Astrocyte (in vitro differentiated cells and primary cell): Measurements from ENCODE around the gene EYS.

Source experiments
- EZH2 ChIP-seq: IDR thresholded peaks from 2 replicates; pipeline ENCODE4 v1.6.1; 2012; ENCODE audit warnings: mild to moderate bottlenecking, low read length, inconsistent platforms; ENCODE audit not compliant: insufficient read depth
- TF ChIP-seq, protein P1 (sequence below): IDR thresholded peaks from 2 replicates; pipeline ENCODE4 v1.5.1; 2011; ENCODE audit warnings: low read depth, mild to moderate bottlenecking, inconsistent platforms, low read length, moderate library complexity; ENCODE audit not compliant: insufficient read depth

DNA sequence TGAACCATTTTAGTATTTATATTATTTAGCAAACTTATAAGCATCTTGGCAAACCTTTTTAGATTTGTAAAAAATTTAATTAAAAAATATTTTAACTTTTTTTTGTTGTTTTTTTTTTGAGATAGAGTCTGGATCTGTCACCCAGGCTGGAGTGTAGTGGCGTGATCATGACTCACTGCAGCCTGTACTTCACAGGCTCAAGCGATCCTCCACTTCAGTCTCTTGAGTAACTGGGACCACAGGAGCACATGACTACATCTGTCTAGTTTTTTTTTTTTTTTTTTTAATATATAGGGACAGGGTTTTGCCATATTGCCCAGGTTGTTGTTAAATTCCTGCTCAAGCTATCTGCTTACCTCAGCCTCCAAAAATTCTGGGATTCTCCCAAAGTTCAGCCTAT is 161.1 kb downstream of the EYS start:
- TF ChIP-seq, protein P1, sequence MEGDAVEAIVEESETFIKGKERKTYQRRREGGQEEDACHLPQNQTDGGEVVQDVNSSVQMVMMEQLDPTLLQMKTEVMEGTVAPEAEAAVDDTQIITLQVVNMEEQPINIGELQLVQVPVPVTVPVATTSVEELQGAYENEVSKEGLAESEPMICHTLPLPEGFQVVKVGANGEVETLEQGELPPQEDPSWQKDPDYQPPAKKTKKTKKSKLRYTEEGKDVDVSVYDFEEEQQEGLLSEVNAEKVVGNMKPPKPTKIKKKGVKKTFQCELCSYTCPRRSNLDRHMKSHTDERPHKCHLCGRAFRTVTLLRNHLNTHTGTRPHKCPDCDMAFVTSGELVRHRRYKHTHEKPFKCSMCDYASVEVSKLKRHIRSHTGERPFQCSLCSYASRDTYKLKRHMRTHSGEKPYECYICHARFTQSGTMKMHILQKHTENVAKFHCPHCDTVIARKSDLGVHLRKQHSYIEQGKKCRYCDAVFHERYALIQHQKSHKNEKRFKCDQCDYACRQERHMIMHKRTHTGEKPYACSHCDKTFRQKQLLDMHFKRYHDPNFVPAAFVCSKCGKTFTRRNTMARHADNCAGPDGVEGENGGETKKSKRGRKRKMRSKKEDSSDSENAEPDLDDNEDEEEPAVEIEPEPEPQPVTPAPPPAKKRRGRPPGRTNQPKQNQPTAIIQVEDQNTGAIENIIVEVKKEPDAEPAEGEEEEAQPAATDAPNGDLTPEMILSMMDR = no peak
- no peak for TF ChIP-seq EZH2
